Panc1 (cell line): ENCODE results near the gene PDE10A.

Experiments
- POLR2AphosphoS5 ChIP-seq: IDR thresholded peaks from 2 replicates; pipeline ENCODE4 v1.6.1; 2012; ENCODE audit warnings: mild to moderate bottlenecking, low read depth, low read length, moderate library complexity
- SIN3A ChIP-seq: IDR thresholded peaks from 2 replicates; pipeline ENCODE4 v1.6.1; 2012; ENCODE audit warnings: low read depth, mild to moderate bottlenecking, low read length, moderate library complexity, borderline replicate concordance; ENCODE audit not compliant: insufficient read depth
- TF ChIP-seq, protein P1 (sequence below): fragments of 450-650 bp; IDR thresholded peaks from 2 replicates; pipeline ENCODE4 v1.5.1; 2017; ENCODE audit warnings: mild to moderate bottlenecking
- TF ChIP-seq, protein P2 (sequence below), 2 experiments: IDR thresholded peaks; 2 replicates each; pipeline ENCODE4 v1.6.1; 2011 to 2012; ENCODE audit warnings: low read depth in 2 of 2, control low read depth in 1 of 2, low read length in 1 of 2, mild to moderate bottlenecking in 1 of 2, moderate library complexity in 1 of 2; ENCODE audit not compliant: insufficient read depth in 1 of 2

DNA sequence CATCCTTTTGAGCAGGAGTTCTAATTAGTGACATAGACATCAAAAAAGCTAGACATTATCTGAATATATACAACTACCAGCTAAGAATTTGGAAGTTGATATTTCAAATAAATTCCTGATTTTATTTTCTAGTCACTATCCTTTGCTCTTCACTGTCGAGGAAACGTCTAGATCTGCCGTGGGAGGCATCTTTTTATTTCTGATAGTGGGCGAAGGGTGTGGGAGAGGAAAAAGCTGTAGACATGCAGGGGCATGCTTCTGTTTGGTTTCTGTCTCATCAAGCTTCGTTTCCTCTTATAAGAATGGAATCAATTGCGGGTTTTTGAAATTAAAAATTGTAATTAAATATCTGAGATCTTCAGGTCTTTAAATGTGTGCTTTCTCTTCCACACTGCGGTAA lies 337.4 kb downstream of the PDE10A start:
- TF ChIP-seq, protein P1, sequence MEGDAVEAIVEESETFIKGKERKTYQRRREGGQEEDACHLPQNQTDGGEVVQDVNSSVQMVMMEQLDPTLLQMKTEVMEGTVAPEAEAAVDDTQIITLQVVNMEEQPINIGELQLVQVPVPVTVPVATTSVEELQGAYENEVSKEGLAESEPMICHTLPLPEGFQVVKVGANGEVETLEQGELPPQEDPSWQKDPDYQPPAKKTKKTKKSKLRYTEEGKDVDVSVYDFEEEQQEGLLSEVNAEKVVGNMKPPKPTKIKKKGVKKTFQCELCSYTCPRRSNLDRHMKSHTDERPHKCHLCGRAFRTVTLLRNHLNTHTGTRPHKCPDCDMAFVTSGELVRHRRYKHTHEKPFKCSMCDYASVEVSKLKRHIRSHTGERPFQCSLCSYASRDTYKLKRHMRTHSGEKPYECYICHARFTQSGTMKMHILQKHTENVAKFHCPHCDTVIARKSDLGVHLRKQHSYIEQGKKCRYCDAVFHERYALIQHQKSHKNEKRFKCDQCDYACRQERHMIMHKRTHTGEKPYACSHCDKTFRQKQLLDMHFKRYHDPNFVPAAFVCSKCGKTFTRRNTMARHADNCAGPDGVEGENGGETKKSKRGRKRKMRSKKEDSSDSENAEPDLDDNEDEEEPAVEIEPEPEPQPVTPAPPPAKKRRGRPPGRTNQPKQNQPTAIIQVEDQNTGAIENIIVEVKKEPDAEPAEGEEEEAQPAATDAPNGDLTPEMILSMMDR: no peak
- TF ChIP-seq, protein P2, sequence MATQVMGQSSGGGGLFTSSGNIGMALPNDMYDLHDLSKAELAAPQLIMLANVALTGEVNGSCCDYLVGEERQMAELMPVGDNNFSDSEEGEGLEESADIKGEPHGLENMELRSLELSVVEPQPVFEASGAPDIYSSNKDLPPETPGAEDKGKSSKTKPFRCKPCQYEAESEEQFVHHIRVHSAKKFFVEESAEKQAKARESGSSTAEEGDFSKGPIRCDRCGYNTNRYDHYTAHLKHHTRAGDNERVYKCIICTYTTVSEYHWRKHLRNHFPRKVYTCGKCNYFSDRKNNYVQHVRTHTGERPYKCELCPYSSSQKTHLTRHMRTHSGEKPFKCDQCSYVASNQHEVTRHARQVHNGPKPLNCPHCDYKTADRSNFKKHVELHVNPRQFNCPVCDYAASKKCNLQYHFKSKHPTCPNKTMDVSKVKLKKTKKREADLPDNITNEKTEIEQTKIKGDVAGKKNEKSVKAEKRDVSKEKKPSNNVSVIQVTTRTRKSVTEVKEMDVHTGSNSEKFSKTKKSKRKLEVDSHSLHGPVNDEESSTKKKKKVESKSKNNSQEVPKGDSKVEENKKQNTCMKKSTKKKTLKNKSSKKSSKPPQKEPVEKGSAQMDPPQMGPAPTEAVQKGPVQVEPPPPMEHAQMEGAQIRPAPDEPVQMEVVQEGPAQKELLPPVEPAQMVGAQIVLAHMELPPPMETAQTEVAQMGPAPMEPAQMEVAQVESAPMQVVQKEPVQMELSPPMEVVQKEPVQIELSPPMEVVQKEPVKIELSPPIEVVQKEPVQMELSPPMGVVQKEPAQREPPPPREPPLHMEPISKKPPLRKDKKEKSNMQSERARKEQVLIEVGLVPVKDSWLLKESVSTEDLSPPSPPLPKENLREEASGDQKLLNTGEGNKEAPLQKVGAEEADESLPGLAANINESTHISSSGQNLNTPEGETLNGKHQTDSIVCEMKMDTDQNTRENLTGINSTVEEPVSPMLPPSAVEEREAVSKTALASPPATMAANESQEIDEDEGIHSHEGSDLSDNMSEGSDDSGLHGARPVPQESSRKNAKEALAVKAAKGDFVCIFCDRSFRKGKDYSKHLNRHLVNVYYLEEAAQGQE (IDR thresholded peaks at IDR 0.05; ENCODE audit: insufficient read depth in 1 of 2, low read depth in 2 of 2, low read length in 1 of 2): no peak
- no peak for TF ChIP-seq POLR2AphosphoS5
- TF ChIP-seq SIN3A: no peak
